PFSK-1 (cell line): ENCODE results near the gene ZNF618.

ENCODE experiments used
- FOXP2 ChIP-seq: optimal IDR thresholded peaks from 2 replicates; pipeline ENCODE3; 2011; ENCODE audit warnings: borderline replicate concordance, control low read depth, inconsistent platforms; ENCODE audit not compliant: insufficient read depth; ENCODE audit errors: extremely low read length, extremely low read depth
- POLR2AphosphoS5 ChIP-seq: IDR thresholded peaks from 2 replicates; pipeline ENCODE4 v1.6.1; 2012; ENCODE audit warnings: low read depth, mild to moderate bottlenecking, control low read depth, low read length, moderate library complexity
- REST ChIP-seq, 2 experiments: IDR thresholded peaks; 2 replicates each; pipeline versions ENCODE4 v1.6.1 to v1.8.0; 2011 to 2012; ENCODE audit warnings: low read depth in 2 of 2, low read length in 2 of 2, control low read depth in 1 of 2, inconsistent platforms in 1 of 2, mild to moderate bottlenecking in 1 of 2, moderate library complexity in 1 of 2; ENCODE audit not compliant: insufficient read depth in 1 of 2
- SIN3A ChIP-seq: IDR thresholded peaks from 2 replicates; pipeline ENCODE4 v1.6.1; 2012; ENCODE audit warnings: mild to moderate bottlenecking, low read length, moderate library complexity, borderline replicate concordance; ENCODE audit not compliant: insufficient read depth
- TAF1 ChIP-seq: IDR thresholded peaks from 2 replicates; pipeline ENCODE4 v1.6.1; 2012; ENCODE audit warnings: low read length, control low read depth, borderline replicate concordance; ENCODE audit not compliant: insufficient read depth

The ZNF618 gene

GRCh38 chr9:114093031-114093471 lies 216.9 kb downstream of the ZNF618 start:
- TF ChIP-seq FOXP2 (no peak), REST (IDR thresholded peaks at IDR 0.05; ENCODE audit: insufficient read depth in 1 of 2, low read depth in 2 of 2, low read length in 2 of 2) (no peak), SIN3A (no peak), POLR2AphosphoS5 (no peak), TAF1 (no peak)

GRCh38 chr9:114093761-114094505 lies 217.8 kb downstream of the ZNF618 start:
- TF ChIP-seq SIN3A (no peak), TAF1 (no peak), REST (IDR thresholded peaks at IDR 0.05; ENCODE audit: insufficient read depth in 1 of 2, low read depth in 2 of 2, low read length in 2 of 2) (no peak), POLR2AphosphoS5 (no peak), FOXP2 (no peak)

GRCh38 chr9:114094971-114095370 lies 218.9 kb downstream of the ZNF618 start:
- TF ChIP-seq FOXP2 = no peak
- TF ChIP-seq SIN3A = no peak
- TF ChIP-seq REST (IDR thresholded peaks at IDR 0.05; ENCODE audit: insufficient read depth in 1 of 2, low read depth in 2 of 2, low read length in 2 of 2) = no peak
- TF ChIP-seq TAF1 = no peak
- no peak for TF ChIP-seq POLR2AphosphoS5

- TF ChIP-seq FOXP2 = no peak
- TF ChIP-seq POLR2AphosphoS5 = no peak
- no peak for TF ChIP-seq SIN3A
- no peak for TF ChIP-seq REST (IDR thresholded peaks at IDR 0.05; ENCODE audit: insufficient read depth in 1 of 2, low read depth in 2 of 2, low read length in 2 of 2)
- TF ChIP-seq TAF1 = no peak
Observed at GRCh38 chr9:114096041-114096511, 220.0 kb downstream of the ZNF618 start.
